ENCODE data around the gene OPN1MW. TPM values are rescaled to one million over a fixed set of nuclear protein-coding genes. Genes with fewer than 3 reads are reported as not detected.
"Not testable (repeated sequence)": the region's sequence is repeated elsewhere in the genome, so short reads cannot be mapped to it uniquely, and the experiment has no call there.

OPN1MW gene
- not detected for total RNA-seq

DNA sequence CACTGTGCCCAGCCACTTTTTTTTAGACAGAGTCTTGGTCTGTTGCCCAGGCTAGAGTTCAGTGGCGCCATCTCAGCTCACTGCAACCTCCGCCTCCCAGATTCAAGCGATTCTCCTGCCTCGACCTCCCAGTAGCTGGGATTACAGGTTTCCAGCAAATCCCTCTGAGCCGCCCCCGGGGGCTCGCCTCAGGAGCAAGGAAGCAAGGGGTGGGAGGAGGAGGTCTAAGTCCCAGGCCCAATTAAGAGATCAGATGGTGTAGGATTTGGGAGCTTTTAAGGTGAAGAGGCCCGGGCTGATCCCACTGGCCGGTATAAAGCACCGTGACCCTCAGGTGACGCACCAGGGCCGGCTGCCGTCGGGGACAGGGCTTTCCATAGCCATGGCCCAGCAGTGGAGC, at the start of gene OPN1MW:
Gene OPN1MW (plus strand): TSS at position 301 of the 400 bp plus-strand sequence. CDS start 82 bp downstream, at position 383.
- DNase-seq (ENCODE audit: low spot score), result not testable (repeated sequence)

DNA sequence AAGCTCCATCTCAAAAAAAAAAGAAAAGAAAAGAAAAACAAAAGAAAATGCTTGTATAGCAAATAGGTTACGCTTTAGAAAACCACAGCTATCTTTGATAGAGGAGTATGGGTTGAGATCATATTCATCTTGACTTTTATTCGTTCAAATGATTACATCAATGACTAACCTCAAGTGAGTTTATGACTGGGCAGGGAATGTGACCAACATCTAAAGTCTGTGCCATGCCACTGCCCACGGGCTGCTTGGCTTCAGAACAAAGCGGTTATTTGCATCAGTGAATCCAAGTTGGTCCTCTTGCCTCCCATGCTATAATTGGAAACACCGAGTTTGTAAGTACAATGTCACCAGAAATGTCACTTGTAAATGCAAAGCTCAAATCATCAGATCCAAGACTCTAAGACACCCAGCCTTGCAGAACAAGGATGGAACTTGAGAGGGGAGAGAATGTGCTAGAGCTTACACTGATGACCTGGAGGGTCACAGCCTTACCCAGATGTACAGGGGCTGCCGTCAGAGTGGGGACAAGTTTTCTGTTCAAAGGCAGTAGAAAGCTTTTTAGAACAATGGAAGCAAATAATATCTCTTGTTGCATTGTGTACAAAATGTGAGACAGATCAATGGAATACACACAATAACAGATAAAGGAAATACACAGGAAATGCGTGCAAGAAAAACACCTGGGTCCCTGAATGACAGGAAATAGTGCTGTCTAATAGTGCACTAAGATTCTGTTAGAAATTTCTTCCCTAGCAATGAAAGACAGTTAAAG, 46.8 kb upstream of the OPN1MW start:
- DNase-seq (ENCODE audit: low spot score), result no peak

DNA sequence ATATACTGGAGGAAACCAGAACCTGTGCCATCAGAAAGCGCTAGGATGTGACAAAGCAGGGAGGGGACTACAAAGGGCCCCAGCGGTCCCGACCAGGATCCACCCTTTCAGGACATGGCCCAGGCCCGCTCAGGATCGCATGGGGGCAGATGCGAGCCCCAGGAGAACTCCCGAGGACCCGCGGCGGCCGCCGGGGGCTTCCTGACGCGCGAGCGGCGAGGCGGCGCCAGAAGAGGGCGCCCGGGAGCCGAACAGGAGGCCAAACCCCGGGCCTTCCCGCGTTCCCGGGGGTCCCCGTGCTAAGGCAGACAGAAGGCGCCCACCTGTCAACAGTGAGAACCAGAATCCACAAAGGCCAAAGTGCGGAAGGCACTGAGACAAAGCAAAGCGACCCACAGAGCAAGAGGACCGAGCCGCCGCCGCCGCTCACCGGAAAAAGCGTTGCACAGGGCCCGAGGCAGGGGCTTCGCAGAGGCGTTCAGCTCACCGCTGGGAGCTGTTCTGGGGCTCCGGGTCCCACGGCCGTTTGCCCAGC, 45.7 kb upstream of the OPN1MW start:
- peak; percentile 56 for DNase-seq (ENCODE audit: low spot score)

DNA sequence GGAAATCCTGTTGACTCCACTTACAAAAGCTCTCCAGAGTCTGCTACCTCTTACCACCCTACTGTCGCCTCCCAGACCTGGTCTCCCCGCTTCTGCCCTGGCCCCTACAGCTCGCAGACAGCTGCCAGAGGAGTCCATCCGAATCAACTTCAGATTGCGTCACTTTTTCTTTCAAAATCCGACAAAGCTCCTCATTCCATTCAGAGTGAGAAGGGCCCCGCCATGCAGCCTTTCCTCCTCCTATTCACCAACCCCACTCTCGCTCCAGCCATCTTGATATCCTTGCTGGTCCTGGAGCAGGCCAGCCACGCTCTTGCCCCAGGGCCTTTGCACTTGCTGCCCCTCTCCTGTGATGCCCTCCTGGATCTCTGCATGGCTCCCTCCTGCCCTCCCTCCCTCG, 43.5 kb upstream of the OPN1MW start:
- no peak for DNase-seq (ENCODE audit: low spot score)

DNA sequence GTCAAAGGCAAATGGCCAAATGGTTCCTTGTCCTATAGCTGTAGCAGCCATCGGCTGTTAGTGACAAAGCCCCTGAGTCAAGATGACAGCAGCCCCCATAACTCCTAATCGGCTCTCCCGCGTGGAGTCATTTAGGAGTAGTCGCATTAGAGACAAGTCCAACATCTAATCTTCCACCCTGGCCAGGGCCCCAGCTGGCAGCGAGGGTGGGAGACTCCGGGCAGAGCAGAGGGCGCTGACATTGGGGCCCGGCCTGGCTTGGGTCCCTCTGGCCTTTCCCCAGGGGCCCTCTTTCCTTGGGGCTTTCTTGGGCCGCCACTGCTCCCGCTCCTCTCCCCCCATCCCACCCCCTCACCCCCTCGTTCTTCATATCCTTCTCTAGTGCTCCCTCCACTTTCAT, 42.2 kb upstream of the OPN1MW start:
- DNase-seq (ENCODE audit: low spot score), result no peak

DNA sequence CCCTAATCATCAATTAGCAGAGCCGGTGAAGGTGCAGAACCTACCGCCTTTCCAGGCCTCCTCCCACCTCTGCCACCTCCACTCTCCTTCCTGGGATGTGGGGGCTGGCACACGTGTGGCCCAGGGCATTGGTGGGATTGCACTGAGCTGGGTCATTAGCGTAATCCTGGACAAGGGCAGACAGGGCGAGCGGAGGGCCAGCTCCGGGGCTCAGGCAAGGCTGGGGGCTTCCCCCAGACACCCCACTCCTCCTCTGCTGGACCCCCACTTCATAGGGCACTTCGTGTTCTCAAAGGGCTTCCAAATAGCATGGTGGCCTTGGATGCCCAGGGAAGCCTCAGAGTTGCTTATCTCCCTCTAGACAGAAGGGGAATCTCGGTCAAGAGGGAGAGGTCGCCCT, 41.7 kb upstream of the OPN1MW start:
- DNase-seq (ENCODE audit: low spot score), result no peak

DNA sequence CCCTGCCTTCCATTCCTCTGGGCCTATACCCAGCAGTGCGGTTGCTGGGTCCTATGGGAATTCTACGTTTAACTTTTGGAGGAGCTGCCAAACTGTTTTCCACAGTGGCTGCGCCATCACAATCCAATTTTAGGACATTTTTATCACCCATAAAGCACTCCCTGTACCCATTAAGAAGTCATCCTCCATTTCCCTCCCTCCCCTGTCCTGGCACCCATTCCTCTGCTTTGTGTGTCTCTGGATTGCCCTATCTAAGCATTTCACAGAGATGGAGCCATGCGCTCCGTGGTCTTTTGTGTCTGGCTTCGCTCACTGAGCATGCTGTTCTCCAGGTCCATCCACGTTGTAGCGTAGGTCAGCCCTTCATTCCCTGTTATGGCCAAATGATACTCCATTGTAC, 40.0 kb upstream of the OPN1MW start:
- DNase-seq (ENCODE audit: low spot score), result no peak

DNA sequence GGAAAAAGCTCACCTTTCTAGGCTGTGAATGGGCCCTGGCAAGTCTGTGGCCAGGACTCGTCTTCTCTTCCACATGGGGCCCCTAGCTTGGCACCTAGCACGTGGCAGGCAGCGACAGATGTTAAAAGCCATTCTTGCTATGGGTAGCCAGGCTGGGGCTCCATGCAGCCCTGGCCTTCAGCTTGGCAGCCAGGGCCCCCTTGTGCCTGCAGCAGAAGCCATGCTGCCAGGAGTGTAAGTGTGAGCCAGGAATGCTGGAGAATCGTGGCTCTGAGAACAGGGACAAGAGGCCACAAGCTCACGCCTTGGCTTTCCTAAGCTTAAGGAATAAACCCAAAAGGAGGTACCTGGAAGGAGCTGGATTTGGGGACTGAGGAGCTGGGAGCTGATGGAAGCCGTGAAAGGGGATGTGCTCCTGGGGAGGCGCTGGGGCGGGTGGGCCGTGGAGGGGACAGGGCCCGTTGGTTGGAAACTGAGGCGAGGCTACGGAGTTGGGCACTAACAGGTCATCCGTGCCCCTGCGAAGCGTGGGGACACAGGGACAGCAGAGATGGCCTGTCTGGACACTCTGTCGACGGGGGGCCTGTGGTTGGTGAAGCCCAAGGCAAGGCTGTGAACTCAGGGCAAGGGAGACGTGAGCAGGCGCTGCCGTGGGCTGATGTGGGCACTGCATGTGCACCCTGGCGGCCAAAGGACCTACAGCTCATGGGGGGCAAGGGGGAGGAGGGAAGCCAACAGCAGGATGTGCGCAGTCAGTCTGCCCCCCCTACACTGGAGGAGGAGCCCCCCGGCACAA, 39.2 kb upstream of the OPN1MW start:
- DNase-seq (ENCODE audit: low spot score), result no peak

DNA sequence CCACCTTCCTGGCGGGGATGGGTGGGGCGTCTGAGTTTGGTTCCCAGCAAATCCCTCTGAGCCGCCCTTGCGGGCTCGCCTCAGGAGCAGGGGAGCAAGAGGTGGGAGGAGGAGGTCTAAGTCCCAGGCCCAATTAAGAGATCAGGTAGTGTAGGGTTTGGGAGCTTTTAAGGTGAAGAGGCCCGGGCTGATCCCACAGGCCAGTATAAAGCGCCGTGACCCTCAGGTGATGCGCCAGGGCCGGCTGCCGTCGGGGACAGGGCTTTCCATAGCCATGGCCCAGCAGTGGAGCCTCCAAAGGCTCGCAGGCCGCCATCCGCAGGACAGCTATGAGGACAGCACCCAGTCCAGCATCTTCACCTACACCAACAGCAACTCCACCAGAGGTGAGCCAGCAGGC, 38.4 kb upstream of the OPN1MW start, which contains the start of gene OPN1LW:
Gene OPN1LW (plus strand): TSS at position 234 of the 400 bp plus-strand sequence. CDS start 41 bp downstream, at position 275.
- DNase-seq (ENCODE audit: low spot score), result not testable (repeated sequence)

DNA sequence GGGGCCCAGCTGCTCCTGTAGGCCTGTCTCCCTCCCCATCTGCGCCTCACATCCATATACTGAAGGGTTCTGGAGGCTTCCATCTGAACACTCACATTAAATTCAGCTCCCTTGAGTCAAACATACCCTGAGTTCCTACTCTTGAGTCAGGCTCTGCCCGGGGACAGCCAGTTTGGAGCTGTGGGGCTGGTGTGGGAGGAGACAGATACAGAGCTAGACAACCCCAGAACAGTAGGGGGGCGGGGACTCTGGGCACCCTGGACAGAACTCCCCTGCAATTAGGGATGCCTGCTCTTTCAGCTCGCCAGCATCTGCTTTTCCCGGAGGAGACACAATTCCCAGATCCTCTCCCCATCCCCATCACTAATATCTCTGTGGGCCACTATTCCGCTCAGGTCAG, 31.4 kb upstream of the OPN1MW start:
- not testable (repeated sequence) for DNase-seq (ENCODE audit: low spot score)

DNA sequence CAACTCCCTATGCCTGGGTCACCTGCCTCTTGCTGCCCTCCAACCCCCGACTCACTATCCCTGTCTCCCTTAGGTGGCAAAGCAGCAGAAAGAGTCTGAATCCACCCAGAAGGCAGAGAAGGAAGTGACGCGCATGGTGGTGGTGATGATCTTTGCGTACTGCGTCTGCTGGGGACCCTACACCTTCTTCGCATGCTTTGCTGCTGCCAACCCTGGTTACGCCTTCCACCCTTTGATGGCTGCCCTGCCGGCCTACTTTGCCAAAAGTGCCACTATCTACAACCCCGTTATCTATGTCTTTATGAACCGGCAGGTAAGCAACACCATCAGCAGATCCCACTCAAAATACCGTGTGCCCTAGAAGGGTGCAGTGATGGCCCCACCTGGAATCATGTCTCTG, 26.2 kb upstream of the OPN1MW start:
- DNase-seq (ENCODE audit: low spot score), result not testable (repeated sequence)

DNA sequence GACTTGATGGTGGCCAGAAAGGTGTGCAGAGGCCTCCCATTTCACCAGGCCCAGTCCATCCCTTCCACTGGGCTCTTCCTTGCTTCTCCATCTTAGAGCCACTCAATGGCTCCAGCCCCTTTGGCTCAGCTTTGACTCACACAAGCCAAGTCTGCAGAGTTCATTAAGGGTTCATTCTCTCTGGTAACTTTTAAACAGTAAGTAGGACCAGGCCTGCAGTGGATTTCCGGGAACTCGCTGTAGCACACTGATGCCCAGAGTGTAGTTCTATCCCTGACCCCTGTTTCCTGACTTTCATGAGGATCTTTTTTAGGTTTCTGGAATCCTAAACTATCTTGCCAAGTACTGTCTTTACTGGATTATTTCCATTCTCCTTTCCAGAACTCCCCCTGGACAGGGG, 25.2 kb upstream of the OPN1MW start:
- not testable (repeated sequence) for DNase-seq (ENCODE audit: low spot score)

DNA sequence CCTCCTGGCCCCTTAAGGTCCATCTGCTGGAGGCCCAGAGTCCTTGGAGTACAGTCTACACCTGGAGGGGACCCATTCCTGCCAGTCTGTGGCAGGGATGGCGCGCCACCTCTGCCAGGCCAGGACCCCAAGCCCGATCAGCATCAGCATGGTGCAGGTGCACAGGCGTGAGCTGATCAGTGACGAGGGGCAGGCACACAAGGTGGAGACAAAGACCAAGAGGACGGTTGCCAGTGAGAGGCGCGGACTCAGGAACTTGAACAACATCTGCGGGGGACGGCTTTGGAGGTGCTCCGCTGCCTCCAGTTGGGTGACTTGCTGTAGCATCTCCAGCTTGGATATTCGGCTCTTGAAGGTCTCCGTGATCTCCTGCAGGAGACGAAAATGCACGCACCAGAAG, 23.1 kb upstream of the OPN1MW start:
- DNase-seq (ENCODE audit: low spot score), result not testable (repeated sequence)

DNA sequence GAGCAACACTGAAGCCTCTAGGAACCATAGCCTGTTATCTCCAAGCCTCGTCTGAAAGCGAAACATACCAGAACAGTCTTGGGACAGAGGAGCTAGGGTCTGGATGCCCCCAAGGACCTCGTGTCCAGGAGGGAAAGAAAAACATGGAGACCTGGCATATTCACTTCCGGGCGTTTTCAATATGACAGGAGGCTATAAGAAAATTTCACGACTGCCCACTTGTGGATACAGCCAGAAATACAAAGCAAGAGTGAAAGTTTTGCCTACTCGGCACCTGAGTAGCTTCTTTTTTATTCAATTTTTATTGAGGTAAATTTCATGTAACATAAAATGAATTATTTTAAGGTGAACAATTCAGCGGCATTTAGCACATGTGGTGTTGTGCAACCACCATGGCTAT, 17.5 kb upstream of the OPN1MW start:
- DNase-seq (ENCODE audit: low spot score), result not testable (repeated sequence)

DNA sequence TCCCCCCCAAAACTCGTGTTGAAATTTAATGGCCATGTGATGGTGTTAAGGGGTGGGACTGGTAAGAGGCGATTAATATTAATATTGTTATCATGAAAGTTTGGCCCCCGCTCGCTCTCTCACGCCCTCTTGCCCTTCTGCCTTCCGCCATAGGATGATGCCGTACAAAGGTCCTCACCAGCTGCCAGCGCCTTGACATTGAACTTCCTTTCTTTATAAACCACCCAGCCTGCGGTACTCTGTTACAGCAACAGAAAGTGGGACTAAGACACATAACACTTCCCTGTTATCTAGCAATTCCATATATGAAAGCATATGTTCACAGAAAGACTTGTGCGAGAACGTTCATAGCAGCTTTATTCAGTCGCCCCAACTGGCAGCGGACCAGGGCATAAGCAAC, 14.0 kb upstream of the OPN1MW start:
- not testable (repeated sequence) for DNase-seq (ENCODE audit: low spot score)

DNA sequence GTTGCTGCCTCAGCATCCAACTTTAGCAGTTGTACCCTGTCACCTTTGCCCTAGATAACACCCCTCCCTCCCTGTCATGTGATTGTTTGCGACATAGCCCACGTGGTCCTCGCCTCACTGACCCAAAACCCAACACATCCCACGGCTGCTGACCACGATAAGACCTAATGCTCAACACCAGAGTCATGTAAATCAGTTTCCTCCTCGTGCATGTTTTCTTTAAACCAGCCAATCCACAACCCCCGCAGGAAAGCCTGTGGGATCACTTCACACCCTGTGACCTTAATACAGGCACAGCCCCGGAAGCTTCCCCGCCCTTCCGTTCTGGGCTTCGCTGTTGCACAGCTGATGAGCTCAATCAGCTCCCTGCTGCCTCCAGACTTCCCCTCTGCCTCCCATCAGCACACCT, 9.9 kb upstream of the OPN1MW start:
- not testable (repeated sequence) for DNase-seq (ENCODE audit: low spot score)

DNA sequence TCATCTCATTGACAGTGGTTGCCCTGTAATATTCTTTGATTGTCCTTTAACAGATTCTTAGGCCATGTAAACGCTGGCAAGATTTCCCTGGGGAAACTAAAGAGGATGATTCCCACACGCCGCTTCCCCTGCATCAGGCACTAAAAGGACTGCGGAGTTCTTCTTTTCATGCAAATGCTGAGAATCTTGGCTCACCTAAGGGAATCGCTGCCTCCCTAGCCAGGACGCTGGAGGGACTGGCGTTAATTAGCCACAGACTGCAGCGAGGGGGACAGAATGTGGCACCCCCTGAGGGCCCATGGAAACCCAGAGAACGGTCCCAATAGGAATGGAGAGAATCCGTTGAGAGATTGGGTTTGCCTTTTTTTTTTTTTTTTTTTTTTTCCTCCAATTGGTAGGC, 8.0 kb upstream of the OPN1MW start:
- DNase-seq (ENCODE audit: low spot score), result not testable (repeated sequence)

DNA sequence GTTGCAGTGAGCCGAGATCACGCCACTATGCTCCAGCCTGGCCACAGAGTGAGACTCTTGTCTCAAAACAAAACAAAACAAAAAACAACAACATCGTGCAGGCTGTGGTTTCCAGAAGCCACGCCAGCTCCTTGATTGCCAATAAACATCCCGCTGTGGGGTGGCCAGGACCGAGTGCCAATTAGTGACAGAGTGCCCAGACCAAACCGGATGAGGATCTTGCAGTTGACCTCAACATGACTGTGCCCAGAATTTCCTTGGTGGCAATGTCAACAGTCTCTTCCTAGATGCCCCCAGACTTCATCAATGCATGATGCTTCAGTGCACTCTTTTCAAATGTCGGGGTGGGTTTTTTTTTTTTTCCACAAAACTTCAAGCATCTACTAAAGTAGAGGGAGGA, 1.4 kb downstream of the OPN1MW start:
- not testable (repeated sequence) for DNase-seq (ENCODE audit: low spot score)

DNA sequence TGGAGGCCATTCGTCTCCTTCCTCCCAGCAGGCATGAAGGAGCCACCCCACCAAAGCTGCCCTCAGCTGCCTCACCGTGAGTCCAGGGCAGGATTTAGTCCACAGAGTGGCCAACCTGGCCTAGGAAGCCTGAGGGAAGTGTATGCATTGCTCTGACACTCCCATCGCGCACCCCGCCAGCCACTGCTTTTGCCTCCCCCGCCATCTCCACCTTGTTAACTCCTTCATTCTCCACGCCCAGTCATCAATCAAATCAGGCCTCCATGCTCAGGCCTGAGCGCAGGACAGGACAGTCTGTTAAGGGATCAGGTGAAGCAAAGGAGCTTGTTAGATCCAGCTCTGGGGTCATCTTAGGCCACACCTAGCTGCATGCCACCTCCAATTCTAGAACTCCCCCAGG, 10.4 kb downstream of the OPN1MW start:
- not testable (repeated sequence) for DNase-seq (ENCODE audit: low spot score)

DNA sequence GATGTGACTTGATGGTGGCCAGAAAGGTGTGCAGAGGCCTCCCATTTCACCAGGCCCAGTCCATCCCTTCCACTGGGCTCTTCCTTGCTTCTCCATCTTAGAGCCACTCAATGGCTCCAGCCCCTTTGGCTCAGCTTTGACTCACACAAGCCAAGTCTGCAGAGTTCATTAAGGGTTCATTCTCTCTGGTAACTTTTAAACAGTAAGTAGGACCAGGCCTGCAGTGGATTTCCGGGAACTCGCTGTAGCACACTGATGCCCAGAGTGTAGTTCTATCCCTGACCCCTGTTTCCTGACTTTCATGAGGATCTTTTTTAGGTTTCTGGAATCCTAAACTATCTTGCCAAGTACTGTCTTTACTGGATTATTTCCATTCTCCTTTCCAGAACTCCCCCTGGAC, 11.9 kb downstream of the OPN1MW start:
- not testable (repeated sequence) for DNase-seq (ENCODE audit: low spot score)

DNA sequence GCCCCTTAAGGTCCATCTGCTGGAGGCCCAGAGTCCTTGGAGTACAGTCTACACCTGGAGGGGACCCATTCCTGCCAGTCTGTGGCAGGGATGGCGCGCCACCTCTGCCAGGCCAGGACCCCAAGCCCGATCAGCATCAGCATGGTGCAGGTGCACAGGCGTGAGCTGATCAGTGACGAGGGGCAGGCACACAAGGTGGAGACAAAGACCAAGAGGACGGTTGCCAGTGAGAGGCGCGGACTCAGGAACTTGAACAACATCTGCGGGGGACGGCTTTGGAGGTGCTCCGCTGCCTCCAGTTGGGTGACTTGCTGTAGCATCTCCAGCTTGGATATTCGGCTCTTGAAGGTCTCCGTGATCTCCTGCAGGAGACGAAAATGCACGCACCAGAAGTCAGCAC, 14.1 kb downstream of the OPN1MW start:
- not testable (repeated sequence) for DNase-seq (ENCODE audit: low spot score)

DNA sequence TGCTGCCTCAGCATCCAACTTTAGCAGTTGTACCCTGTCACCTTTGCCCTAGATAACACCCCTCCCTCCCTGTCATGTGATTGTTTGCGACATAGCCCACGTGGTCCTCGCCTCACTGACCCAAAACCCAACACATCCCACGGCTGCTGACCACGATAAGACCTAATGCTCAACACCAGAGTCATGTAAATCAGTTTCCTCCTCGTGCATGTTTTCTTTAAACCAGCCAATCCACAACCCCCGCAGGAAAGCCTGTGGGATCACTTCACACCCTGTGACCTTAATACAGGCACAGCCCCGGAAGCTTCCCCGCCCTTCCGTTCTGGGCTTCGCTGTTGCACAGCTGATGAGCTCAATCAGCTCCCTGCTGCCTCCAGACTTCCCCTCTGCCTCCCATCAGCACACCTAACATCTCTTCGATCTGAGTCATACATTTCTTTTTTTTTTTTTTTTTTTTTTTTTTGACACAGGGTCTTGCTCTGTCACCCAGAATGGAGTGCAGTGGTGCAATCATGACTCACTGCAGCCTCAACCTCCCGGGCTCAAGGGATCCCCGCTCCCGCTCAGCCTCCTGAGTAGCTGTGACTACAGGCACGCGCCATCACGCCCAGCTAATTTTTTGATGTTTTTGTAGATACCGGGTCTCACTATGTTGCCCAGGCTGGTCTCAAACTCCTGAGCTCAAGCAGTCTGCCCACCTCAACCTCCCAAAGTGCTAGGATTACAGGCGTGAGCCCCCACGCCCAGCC, 27.4 kb downstream of the OPN1MW start:
- not testable (repeated sequence) for DNase-seq (ENCODE audit: low spot score)

Measured in ureter (tissue), 1 donor.